ENCODE results near the gene SMIM11. TPM values are rescaled to one million over a fixed set of nuclear protein-coding genes. Genes with fewer than 3 reads are reported as not detected.
A peak's percentile ranks its signal among the peaks of the same experiment; 100 is the strongest.
"Not testable (repeated sequence)": the region's sequence is repeated elsewhere in the genome, so short reads cannot be mapped to it uniquely, and the experiment has no call there.

SMIM11 gene
- total RNA-seq: 28.2 TPM

- DNase-seq: not testable (repeated sequence)
Measured at GRCh38 chr21:34374940-34375618, at the start of gene SMIM11. SMIM11 (plus strand) TSS chr21:34375507; CDS start chr21:34379505, 3,998 bp downstream.

- no peak for DNase-seq
Measured at GRCh38 chr21:34330055-34330454, 45.3 kb upstream of the SMIM11 start.

- DNase-seq: no peak
Measured at GRCh38 chr21:34331726-34332125, 43.6 kb upstream of the SMIM11 start.

GRCh38 chr21:34332347-34332746 lies 43.0 kb upstream of the SMIM11 start:
- no peak for DNase-seq

- DNase-seq: no peak
Measured at GRCh38 chr21:34333121-34333739, 42.1 kb upstream of the SMIM11 start.

- DNase-seq: no peak
Measured at GRCh38 chr21:34335316-34335715, 40.0 kb upstream of the SMIM11 start.

- peak; percentile 47 for DNase-seq
Measured at GRCh38 chr21:34336245-34336644, 39.1 kb upstream of the SMIM11 start.

- no peak for DNase-seq
Measured at GRCh38 chr21:34336756-34337391, 38.4 kb upstream of the SMIM11 start.

- no peak for DNase-seq
Measured at GRCh38 chr21:34337741-34338140, 37.6 kb upstream of the SMIM11 start.

- no peak for DNase-seq
Measured at GRCh38 chr21:34338226-34338625, 37.1 kb upstream of the SMIM11 start.

DNA sequence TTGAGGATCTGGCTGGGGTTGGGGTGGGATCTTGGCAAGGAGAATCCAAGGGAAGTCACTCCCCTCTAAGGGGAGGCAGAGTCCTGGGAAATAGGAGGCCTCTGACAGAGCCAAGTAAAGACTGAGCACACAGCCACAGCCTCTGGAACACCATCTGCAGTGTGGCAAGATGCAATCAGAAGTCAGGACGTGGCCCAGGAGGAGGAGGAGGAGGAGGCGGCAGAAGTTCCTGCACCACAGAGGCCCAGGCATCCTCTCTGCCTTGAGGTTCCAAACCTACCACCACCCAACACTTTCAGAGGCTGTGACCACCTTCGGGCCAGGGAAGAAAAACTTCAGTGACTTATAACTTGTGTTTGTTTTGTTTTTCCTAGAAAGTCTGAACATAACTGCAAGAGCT lies 35.2 kb upstream of the SMIM11 start:
- DNase-seq: no peak

- no peak for DNase-seq
Measured at GRCh38 chr21:34342476-34342875, 32.8 kb upstream of the SMIM11 start.

- no peak for DNase-seq
Measured at GRCh38 chr21:34343347-34343746, 32.0 kb upstream of the SMIM11 start.

GRCh38 chr21:34343838-34344381 lies 31.4 kb upstream of the SMIM11 start:
- peak; percentile 77 for DNase-seq

- no peak for DNase-seq
Measured at GRCh38 chr21:34344584-34344983, 30.7 kb upstream of the SMIM11 start.

GRCh38 chr21:34345091-34345871 lies 30.0 kb upstream of the SMIM11 start:
- no peak for DNase-seq

GRCh38 chr21:34345892-34346291 lies 29.4 kb upstream of the SMIM11 start:
- DNase-seq: no peak

GRCh38 chr21:34348890-34349519 lies 26.3 kb upstream of the SMIM11 start:
- no peak for DNase-seq

GRCh38 chr21:34351786-34352241 lies 23.5 kb upstream of the SMIM11 start:
- peak; percentile 79 for DNase-seq

- DNase-seq: no peak
Measured at GRCh38 chr21:34352556-34352955, 22.8 kb upstream of the SMIM11 start.

DNA sequence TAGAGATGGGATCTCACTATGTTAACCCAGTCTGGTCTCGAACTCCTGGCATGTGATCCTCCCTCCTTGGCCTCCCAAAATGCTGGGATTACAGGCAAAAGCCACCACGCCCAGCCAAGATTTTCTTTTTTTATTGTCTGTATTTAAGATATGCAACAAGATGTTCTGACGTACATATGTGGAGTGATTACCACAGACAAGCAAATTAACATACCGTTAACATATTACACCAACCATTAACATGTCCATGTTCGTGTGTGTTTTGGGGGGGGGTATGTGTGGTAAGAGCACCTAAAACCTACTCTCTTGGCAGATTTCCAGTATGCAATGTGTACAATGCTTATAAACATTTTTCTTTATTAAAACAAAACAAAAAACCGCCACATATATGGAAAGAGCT lies 22.1 kb upstream of the SMIM11 start:
- DNase-seq: no peak

- DNase-seq: no peak
Measured at GRCh38 chr21:34354836-34355235, 20.5 kb upstream of the SMIM11 start.

Measured in tongue (tissue), 2 donors.